SK-N-SH (cell line): ENCODE results near the gene SAMD14.

Source experiments
- ELF1 ChIP-seq: IDR thresholded peaks from 2 replicates; pipeline ENCODE4 v1.4.0; 2012
- EP300 ChIP-seq, 2 experiments: IDR thresholded peaks; 2 replicates each; pipeline versions ENCODE4 v1.4.0 to v1.6.1; 2012; ENCODE audit warnings: borderline replicate concordance in 1 of 2, low read depth in 1 of 2, low read length in 1 of 2
- POLR2AphosphoS5 ChIP-seq: IDR thresholded peaks from 2 replicates; pipeline ENCODE4 v1.6.1; 2012; ENCODE audit warnings: low read depth, low read length
- SIN3A ChIP-seq: IDR thresholded peaks from 2 replicates; pipeline ENCODE4 v1.6.1; 2012; ENCODE audit warnings: low read depth, mild to moderate bottlenecking, low read length, moderate library complexity, borderline replicate concordance
- ZBTB33 ChIP-seq: IDR thresholded peaks from 2 replicates; pipeline ENCODE4 v1.4.0; 2012; ENCODE audit warnings: low read depth, borderline replicate concordance
- TF ChIP-seq, protein P1 (sequence below): fragments of 200-600 bp; sonication (generic); IDR thresholded peaks from 2 replicates; pipeline ENCODE4 v1.6.1; 2017; ENCODE audit warnings: antibody characterized with exemption, mild to moderate bottlenecking, moderate library complexity
- TF ChIP-seq, protein P2 (sequence below): IDR thresholded peaks from 2 replicates; pipeline ENCODE4 v1.4.0; 2012; ENCODE audit warnings: low read depth

GRCh38 chr17:50120475-50121253 is 9.3 kb downstream of the SAMD14 start:
- TF ChIP-seq ELF1: no peak
- no peak for TF ChIP-seq EP300 (IDR thresholded peaks at IDR 0.05; ENCODE audit: borderline replicate concordance in 1 of 2, low read depth in 1 of 2, low read length in 1 of 2)
- TF ChIP-seq, protein P1, sequence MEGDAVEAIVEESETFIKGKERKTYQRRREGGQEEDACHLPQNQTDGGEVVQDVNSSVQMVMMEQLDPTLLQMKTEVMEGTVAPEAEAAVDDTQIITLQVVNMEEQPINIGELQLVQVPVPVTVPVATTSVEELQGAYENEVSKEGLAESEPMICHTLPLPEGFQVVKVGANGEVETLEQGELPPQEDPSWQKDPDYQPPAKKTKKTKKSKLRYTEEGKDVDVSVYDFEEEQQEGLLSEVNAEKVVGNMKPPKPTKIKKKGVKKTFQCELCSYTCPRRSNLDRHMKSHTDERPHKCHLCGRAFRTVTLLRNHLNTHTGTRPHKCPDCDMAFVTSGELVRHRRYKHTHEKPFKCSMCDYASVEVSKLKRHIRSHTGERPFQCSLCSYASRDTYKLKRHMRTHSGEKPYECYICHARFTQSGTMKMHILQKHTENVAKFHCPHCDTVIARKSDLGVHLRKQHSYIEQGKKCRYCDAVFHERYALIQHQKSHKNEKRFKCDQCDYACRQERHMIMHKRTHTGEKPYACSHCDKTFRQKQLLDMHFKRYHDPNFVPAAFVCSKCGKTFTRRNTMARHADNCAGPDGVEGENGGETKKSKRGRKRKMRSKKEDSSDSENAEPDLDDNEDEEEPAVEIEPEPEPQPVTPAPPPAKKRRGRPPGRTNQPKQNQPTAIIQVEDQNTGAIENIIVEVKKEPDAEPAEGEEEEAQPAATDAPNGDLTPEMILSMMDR: no peak
- TF ChIP-seq, protein P2, sequence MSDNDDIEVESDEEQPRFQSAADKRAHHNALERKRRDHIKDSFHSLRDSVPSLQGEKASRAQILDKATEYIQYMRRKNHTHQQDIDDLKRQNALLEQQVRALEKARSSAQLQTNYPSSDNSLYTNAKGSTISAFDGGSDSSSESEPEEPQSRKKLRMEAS: no peak
- TF ChIP-seq SIN3A: no peak
- no peak for TF ChIP-seq ZBTB33
- no peak for TF ChIP-seq POLR2AphosphoS5
